DND-41 (cell line): ENCODE measurements around the gene IDH3A.
A peak's percentile ranks its signal among the peaks of the same experiment; 100 is the strongest.

Experiments
- ATAC-seq: fragments of 200-7000 bp; cut with Tn5 transposase; 3 replicates; pipeline ENCODE4 v1.9.1; 2021; ENCODE audit warnings: low read depth; ENCODE audit not compliant: insufficient read depth
- DNase-seq: peaks from one replicate; pipeline ENCODE4 v3.0.0-alpha.2; 2020
- H2AFZ ChIP-seq: 2 replicates; pipeline ENCODE4 v1.6.0; 2012; ENCODE audit warnings: low read depth, low read length
- H3K27ac ChIP-seq: 2 replicates; pipeline ENCODE4 v1.5.1; 2012; ENCODE audit warnings: low read length, inconsistent platforms
- H3K27me3 ChIP-seq: fragments of 200-600 bp; sonication (generic); 2 replicates; pipeline ENCODE4 v1.6.0; 2012; ENCODE audit warnings: low read length, mild to moderate bottlenecking, inconsistent platforms; ENCODE audit not compliant: insufficient read depth, poor library complexity
- H3K36me3 ChIP-seq: 2 replicates; pipeline ENCODE4 v1.5.1; 2012; ENCODE audit warnings: low read length, inconsistent platforms; ENCODE audit not compliant: insufficient read depth
- H3K4me1 ChIP-seq: 2 replicates; pipeline ENCODE4 v1.5.1; 2012; ENCODE audit warnings: mild to moderate bottlenecking, low read length; ENCODE audit not compliant: insufficient read depth
- H3K4me2 ChIP-seq: 2 replicates; pipeline ENCODE4 v1.6.0; 2012; ENCODE audit warnings: mild to moderate bottlenecking, moderate library complexity, low read length, inconsistent platforms; ENCODE audit not compliant: insufficient read depth
- H3K4me3 ChIP-seq, 2 experiments: fragments of 200-600 bp in 1 of 2; shearing (Covaris generic) in 1 of 2; 2 replicates each; pipeline ENCODE4 v1.5.1; 2012 to 2016; ENCODE audit warnings: inconsistent platforms in 2 of 2, low read length in 2 of 2, mild to moderate bottlenecking in 2 of 2, low read depth in 1 of 2, moderate library complexity in 1 of 2
- H3K79me2 ChIP-seq: 2 replicates; pipeline ENCODE4 v1.6.0; 2012; ENCODE audit warnings: low read length, inconsistent platforms; ENCODE audit not compliant: insufficient read depth
- H3K9ac ChIP-seq: 2 replicates; pipeline ENCODE4 v1.6.0; 2012; ENCODE audit warnings: low read depth, mild to moderate bottlenecking, inconsistent platforms, low read length, moderate library complexity
- H3K9me3 ChIP-seq: 2 replicates; pipeline ENCODE4 v1.5.1; 2012; ENCODE audit warnings: low read length, moderate library complexity, mild to moderate bottlenecking, inconsistent platforms; ENCODE audit not compliant: insufficient read depth, severe bottlenecking
- H4K20me1 ChIP-seq: 2 replicates; pipeline ENCODE4 v1.6.0; 2012; ENCODE audit warnings: low read length; ENCODE audit not compliant: insufficient read depth
- EZH2 ChIP-seq: IDR thresholded peaks from 3 replicates; pipeline ENCODE4 v1.6.1; 2012; ENCODE audit warnings: borderline replicate concordance, low read depth, mild to moderate bottlenecking, moderate library complexity, low read length, inconsistent platforms; ENCODE audit not compliant: severe bottlenecking
- TF ChIP-seq, protein P1 (sequence below): IDR thresholded peaks from 2 replicates; pipeline ENCODE4 v1.5.1; 2012; ENCODE audit warnings: borderline replicate concordance, low read length, moderate library complexity, mild to moderate bottlenecking; ENCODE audit not compliant: poor library complexity, severe bottlenecking; ENCODE audit errors: extremely low read depth

The IDH3A gene

GRCh38 chr15:78175330-78175729, 26.2 kb downstream of the IDH3A start:
- H3K27me3 ChIP-seq = no peaks in the 10 kb centered on the region
- DNase-seq (peak; percentile 61), ATAC-seq (peak; percentile 32)
- peak overlapping the region; percentile 53; the same call in 1 of the 2 replicates for H2AFZ ChIP-seq
- peak overlapping the region; percentile 94 for H3K27ac ChIP-seq
- H3K9me3 ChIP-seq = no peaks in the 10 kb centered on the region
- no peaks in the 10 kb centered on the region for H3K79me2 ChIP-seq
- peak overlapping the region; percentile 51 for H3K4me2 ChIP-seq
- H4K20me1 ChIP-seq = no peaks in the 10 kb centered on the region
- peak overlapping the region; percentile 45 for H3K9ac ChIP-seq
- no peak for TF ChIP-seq EZH2
- TF ChIP-seq, protein P1, sequence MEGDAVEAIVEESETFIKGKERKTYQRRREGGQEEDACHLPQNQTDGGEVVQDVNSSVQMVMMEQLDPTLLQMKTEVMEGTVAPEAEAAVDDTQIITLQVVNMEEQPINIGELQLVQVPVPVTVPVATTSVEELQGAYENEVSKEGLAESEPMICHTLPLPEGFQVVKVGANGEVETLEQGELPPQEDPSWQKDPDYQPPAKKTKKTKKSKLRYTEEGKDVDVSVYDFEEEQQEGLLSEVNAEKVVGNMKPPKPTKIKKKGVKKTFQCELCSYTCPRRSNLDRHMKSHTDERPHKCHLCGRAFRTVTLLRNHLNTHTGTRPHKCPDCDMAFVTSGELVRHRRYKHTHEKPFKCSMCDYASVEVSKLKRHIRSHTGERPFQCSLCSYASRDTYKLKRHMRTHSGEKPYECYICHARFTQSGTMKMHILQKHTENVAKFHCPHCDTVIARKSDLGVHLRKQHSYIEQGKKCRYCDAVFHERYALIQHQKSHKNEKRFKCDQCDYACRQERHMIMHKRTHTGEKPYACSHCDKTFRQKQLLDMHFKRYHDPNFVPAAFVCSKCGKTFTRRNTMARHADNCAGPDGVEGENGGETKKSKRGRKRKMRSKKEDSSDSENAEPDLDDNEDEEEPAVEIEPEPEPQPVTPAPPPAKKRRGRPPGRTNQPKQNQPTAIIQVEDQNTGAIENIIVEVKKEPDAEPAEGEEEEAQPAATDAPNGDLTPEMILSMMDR = peak; percentile 40
- H3K36me3 ChIP-seq = peaks cover 25% of the 10 kb centered on the region
- H3K4me3 ChIP-seq = 0 out of 4 replicates have a peak overlapping the region, but pooled peaks of 1 of the 2 experiments have one; percentile 16
- peaks cover 46% of the 10 kb centered on the region for H3K4me1 ChIP-seq

DNA sequence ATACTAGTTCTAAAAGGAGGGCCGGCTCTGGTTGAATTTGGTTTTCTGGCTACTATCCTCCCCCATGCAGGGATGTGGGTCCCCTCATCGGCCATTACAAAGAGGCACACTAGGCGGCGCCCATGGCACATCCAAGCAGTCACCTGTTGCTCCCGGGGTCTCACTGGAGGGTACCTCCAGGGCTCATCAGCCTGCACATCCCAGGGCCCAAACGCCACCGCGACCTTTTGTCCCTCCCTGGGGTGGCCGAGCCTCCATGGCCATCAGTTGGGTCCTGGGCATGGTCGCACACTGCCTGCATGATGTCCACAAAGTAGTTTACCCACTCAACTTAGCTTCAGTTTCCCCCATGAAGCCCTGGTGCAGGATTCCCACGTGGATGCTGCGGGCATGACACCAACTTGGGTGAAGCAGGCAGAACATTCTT, 28.3 kb downstream of the IDH3A start:
- Histone ChIP-seq H3K79me2 (no peaks in the 10 kb centered on the region), H3K27ac (no peak overlapping the region), H3K9ac (no peak overlapping the region), H3K9me3 (no peaks in the 10 kb centered on the region), H3K4me2 (no peak overlapping the region), H4K20me1 (no peaks in the 10 kb centered on the region), H3K4me1 (peaks cover 39% of the 10 kb centered on the region), H3K36me3 (peaks cover 4% of the 10 kb centered on the region), H2AFZ (no peak overlapping the region), H3K4me3 (no peak overlapping the region), H3K27me3 (no peaks in the 10 kb centered on the region)
- TF ChIP-seq, protein P1 = peak; percentile 38
- TF ChIP-seq EZH2 = no peak
- ATAC-seq = no peak
- peak; percentile 24 for DNase-seq

GRCh38 chr15:78178064-78178463, 28.9 kb downstream of the IDH3A start:
- ATAC-seq (no peak), DNase-seq (no peak)
- no peaks in the 10 kb centered on the region for H3K79me2 ChIP-seq
- no peak overlapping the region for H3K27ac ChIP-seq
- peaks cover 32% of the 10 kb centered on the region for H3K4me1 ChIP-seq
- H3K9ac ChIP-seq = no peak overlapping the region
- H3K27me3 ChIP-seq = no peaks in the 10 kb centered on the region
- no peak overlapping the region for H2AFZ ChIP-seq
- H4K20me1 ChIP-seq = no peaks in the 10 kb centered on the region
- no peak overlapping the region for H3K4me3 ChIP-seq
- no peaks in the 10 kb centered on the region for H3K36me3 ChIP-seq
- H3K9me3 ChIP-seq = no peaks in the 10 kb centered on the region
- no peak overlapping the region for H3K4me2 ChIP-seq
- no peak for TF ChIP-seq EZH2
- TF ChIP-seq, protein P1 = no peak

DNA sequence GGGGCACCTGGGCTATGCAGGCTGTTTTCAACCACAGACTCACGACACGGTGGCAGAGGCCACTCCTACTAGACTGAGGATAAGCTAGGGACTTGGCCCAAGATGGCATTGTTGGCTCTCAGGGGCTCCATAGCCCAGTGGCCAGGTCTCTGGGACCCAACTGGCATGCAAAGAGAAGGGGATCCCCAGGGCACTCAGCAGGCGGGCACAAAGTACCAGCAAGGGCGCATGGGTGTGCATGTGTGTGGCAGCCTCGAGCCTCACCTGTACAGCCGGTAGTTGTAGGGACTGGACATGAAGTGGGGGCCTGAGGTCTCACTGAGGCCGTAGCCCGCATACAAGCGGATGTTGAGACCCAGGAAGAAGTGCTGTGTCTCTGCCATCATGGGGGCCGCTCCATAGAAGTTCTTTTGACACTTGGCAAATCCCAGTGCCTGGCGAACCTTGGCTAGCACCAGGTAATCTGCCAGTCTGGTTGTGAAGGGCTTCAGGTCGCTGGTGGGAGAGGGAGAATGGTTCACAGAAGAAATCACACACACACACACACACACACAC, 30.2 kb downstream of the IDH3A start:
- Histone ChIP-seq H3K36me3 (no peaks in the 10 kb centered on the region), H3K4me2 (no peak overlapping the region), H3K79me2 (no peaks in the 10 kb centered on the region), H3K4me3 (no peak overlapping the region), H3K4me1 (peaks cover 19% of the 10 kb centered on the region), H3K9ac (no peak overlapping the region), H3K9me3 (no peaks in the 10 kb centered on the region), H4K20me1 (no peaks in the 10 kb centered on the region), H2AFZ (no peak overlapping the region), H3K27me3 (no peaks in the 10 kb centered on the region), H3K27ac (no peak overlapping the region; the same call in 1 of the 2 replicates)
- DNase-seq (no peak), ATAC-seq (no peak)
- no peak for TF ChIP-seq EZH2
- TF ChIP-seq, protein P1 = no peak
